Breast epithelium (tissue), 4 donors: ENCODE results near the gene CYFIP2. TPM values are rescaled to one million over a fixed set of nuclear protein-coding genes. Genes with fewer than 3 reads are reported as not detected.

Source experiments
- DNase-seq, 2 donors: peaks; one replicate each; pipeline ENCODE4 v3.0.0-alpha.2; 2019; ENCODE audit warnings: low spot score in 2 of 2
- H3K27ac ChIP-seq, 2 donors: fragments of 200-600 bp; sonication (generic) in 1 of 2; one replicate each; pipeline ENCODE4 v1.5.1; 2016 to 2019; ENCODE audit warnings: mild to moderate bottlenecking in 1 of 2
- H3K27me3 ChIP-seq, 2 donors: fragments of 200-600 bp; sonication (generic) in 1 of 2; one replicate each; pipeline versions ENCODE4 v1.5.1 to v1.6.0; 2017 to 2019; ENCODE audit warnings: control low read depth in 1 of 2, mild to moderate bottlenecking in 1 of 2
- H3K36me3 ChIP-seq: fragments of 200-600 bp; one replicate; pipeline ENCODE4 v1.5.1; 2019
- H3K4me1 ChIP-seq, 2 donors: fragments of 200-600 bp; sonication (generic); one replicate each; pipeline ENCODE4 v1.5.1; 2016 to 2019; ENCODE audit warnings: control low read depth in 1 of 2
- H3K4me3 ChIP-seq, 3 donors: fragments of 200-600 bp; sonication (generic); 1 replicate in 2 of 3; 2 replicates in 1 of 3; pipeline ENCODE4 v1.5.1; 2016 to 2019; ENCODE audit warnings: mild to moderate bottlenecking in 3 of 3, moderate library complexity in 2 of 3
- H3K9me3 ChIP-seq, 2 donors: fragments of 200-600 bp; sonication (generic) in 1 of 2; one replicate each; pipeline ENCODE4 v1.5.1; 2016 to 2019; ENCODE audit warnings: control low read depth in 1 of 2
- POLR2A ChIP-seq: fragments of 450-650 bp; IDR thresholded peaks from one replicate; pipeline ENCODE4 v1.6.1; 2016; ENCODE audit warnings: antibody characterized with exemption, mild to moderate bottlenecking, moderate library complexity
- POLR2AphosphoS5 ChIP-seq, 3 donors: sonication (generic); formaldehyde crosslinking; IDR thresholded peaks; one replicate each; pipeline ENCODE4 v1.6.1; 2017; ENCODE audit warnings: antibody characterized with exemption in 3 of 3
- intact Hi-C: fragments of 100-400 bp; cut with DNase I; formaldehyde crosslinking; loops from one replicate; pipeline ENCODE4 v1.15.1; 2023; ENCODE audit warnings: low total_unique reads
- total RNA-seq, 3 donors: library from RNA; depleted of rRNA; stranded (reverse); fragments of >200 nt; gene quantifications; one replicate each; pipeline ENCODE4 v1.1.0, GENCODE V29; 2016
- TF ChIP-seq, protein P1 (sequence below), 3 donors: fragments of 450-650 bp; IDR thresholded peaks; one replicate each; pipeline ENCODE4 v1.5.1; 2016 to 2017; ENCODE audit warnings: antibody characterized with exemption in 3 of 3, mild to moderate bottlenecking in 3 of 3, moderate library complexity in 3 of 3

CYFIP2 gene
- total RNA-seq, 3 donors from 2014 or later, result 6.2 to 15.5 (median 12.1) TPM

DNA sequence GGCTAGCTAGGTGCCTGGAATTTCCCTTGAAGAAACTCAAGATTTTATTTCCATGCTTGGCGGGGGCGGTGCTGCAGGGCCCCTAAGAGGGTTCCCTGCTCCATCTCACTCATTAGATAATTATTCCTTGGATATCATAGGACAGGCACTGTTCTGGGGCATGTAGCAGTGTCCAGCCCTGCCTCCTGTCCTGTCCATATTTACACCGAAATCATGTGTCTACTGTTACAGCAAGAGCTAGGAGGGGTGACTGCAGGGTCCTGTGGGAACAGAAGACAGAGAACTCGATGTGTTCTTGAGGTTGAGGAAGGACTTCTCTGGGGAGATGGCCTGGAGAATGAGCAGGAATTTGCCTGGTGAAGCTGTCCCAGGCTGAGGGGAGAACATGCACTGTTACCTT lies 96.6 kb downstream of the CYFIP2 start:
- intact Hi-C loops, result no loop called here
- no peak for DNase-seq
- H3K9me3 ChIP-seq, result no peaks in the 10 kb centered on the region

DNA sequence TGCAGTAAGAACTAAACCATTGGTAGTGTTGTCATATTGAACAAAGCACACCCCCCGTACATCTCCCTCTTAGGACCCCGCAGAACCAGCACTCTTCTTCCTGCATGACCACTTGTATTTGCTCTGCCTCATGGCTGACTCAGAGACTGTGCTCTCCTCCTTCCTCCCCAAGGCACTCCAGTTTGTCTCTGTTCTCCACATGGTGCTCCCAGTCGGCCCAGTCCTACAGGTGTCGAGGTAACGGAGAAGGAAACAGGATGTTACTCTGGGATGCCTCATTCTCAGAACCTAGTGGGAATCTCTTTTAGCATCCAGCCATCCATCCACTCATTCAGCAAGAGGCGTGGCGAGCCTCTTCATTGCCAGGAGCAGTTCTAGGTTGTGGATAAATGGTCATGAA lies 97.1 kb downstream of the CYFIP2 start:
- no peak for DNase-seq
- Histone ChIP-seq H3K27me3 (no peaks in the 10 kb centered on the region), H3K9me3 (no peaks in the 10 kb centered on the region), H3K4me1 (no peaks in the 10 kb centered on the region), H3K4me3 (no peak overlapping the region), H3K27ac (no peak overlapping the region), H3K36me3 (no peaks in the 10 kb centered on the region)
- TF ChIP-seq, protein P1, sequence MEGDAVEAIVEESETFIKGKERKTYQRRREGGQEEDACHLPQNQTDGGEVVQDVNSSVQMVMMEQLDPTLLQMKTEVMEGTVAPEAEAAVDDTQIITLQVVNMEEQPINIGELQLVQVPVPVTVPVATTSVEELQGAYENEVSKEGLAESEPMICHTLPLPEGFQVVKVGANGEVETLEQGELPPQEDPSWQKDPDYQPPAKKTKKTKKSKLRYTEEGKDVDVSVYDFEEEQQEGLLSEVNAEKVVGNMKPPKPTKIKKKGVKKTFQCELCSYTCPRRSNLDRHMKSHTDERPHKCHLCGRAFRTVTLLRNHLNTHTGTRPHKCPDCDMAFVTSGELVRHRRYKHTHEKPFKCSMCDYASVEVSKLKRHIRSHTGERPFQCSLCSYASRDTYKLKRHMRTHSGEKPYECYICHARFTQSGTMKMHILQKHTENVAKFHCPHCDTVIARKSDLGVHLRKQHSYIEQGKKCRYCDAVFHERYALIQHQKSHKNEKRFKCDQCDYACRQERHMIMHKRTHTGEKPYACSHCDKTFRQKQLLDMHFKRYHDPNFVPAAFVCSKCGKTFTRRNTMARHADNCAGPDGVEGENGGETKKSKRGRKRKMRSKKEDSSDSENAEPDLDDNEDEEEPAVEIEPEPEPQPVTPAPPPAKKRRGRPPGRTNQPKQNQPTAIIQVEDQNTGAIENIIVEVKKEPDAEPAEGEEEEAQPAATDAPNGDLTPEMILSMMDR (IDR thresholded peaks at IDR 0.05), result no peak
- TF ChIP-seq POLR2AphosphoS5 (IDR thresholded peaks at IDR 0.05) (no peak), POLR2A (no peak)
- intact Hi-C loops, result no loop called here

More for the DNA sequence above, 96.6 kb downstream of the CYFIP2 start:
- no peaks in the 10 kb centered on the region for H3K36me3 ChIP-seq
- no peaks in the 10 kb centered on the region for H3K4me1 ChIP-seq
- no peaks in the 10 kb centered on the region for H3K27me3 ChIP-seq
- no peak overlapping the region for H3K27ac ChIP-seq
- H3K4me3 ChIP-seq, result no peak overlapping the region
- no peak for TF ChIP-seq POLR2A
- TF ChIP-seq POLR2AphosphoS5 (IDR thresholded peaks at IDR 0.05), result no peak
- TF ChIP-seq, protein P1 (IDR thresholded peaks at IDR 0.05), result no peak

DNA sequence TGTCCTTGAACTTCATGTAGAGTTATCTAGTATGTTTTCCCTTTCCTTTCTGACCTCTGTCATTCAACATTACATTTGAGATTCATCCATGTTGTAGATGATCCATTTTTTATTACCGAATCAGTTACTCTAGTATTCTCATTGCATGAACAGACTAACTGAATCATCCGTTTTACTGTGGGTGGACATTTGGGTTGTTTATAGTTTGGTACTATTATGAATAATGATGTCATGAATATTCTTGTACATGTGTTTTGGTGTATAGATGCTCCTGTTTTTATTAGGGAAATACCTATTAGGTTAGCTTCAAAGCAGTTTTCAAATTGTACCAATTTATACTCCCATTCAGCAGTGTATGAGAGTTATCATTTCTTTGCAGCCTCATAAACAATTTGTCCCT lies 99.8 kb downstream of the CYFIP2 start:
- no peak overlapping the region for H3K4me3 ChIP-seq
- TF ChIP-seq, protein P1 (IDR thresholded peaks at IDR 0.05), result no peak
- TF ChIP-seq POLR2AphosphoS5 (IDR thresholded peaks at IDR 0.05) (no peak), POLR2A (no peak)
- no peak for DNase-seq
- H3K9me3 ChIP-seq, result no peaks in the 10 kb centered on the region
- intact Hi-C loops, result no loop called here
- H3K36me3 ChIP-seq, result no peaks in the 10 kb centered on the region
- no peaks in the 10 kb centered on the region for H3K4me1 ChIP-seq
- no peaks in the 10 kb centered on the region for H3K27me3 ChIP-seq
- no peak overlapping the region for H3K27ac ChIP-seq

DNA sequence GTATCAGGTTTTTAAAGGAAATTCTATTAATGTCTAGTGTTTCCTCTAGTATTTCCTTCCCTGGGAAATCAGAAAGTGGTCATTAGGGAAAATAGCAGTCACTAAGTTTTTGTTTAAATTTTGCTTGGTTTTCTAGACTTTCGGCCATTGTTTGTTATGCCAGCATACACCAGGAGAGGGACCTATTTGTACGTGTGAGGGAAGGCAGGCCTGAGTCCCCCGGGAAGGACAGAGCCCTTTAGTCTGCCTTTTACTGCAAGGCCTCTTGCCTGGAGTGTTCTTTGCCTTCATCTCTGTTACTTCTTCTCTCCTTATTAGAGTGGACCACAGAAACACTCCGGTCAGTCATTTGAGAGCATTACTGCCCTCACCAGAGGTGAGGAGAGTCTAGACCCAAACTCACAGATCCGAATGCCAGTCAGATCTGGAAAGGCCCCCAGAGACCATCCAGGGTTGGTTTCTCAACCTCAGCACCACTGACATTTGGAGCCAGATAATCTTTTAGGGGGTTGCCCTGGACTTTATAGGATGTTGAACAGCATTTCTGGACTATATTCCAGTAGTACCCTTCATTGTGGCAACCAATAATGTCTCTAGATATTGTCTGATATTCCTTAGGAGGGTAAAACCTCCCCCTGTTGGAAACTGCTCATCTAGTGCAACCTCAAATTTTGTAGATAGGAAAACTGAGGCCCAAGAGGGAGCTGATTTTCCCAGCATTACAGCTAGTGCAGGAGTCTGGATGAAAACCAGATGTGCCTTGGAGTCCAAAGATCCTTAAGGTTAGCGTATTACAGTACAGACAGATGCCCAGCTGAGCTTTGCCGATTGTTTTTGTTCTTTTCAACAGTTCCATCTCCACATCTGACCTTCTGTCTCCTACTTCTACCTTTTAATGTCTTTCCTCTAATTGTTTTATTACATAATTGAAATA lies 101.1 kb downstream of the CYFIP2 start:
- H3K4me1 ChIP-seq, result no peaks in the 10 kb centered on the region
- H3K27me3 ChIP-seq, result no peaks in the 10 kb centered on the region
- no peak overlapping the region for H3K27ac ChIP-seq
- no peak for DNase-seq
- no peaks in the 10 kb centered on the region for H3K36me3 ChIP-seq
- intact Hi-C loops, result no loop called here
- H3K9me3 ChIP-seq, result no peaks in the 10 kb centered on the region
- H3K4me3 ChIP-seq, result no peak overlapping the region
- no peak for TF ChIP-seq POLR2A
- TF ChIP-seq, protein P1 (IDR thresholded peaks at IDR 0.05), result no peak

DNA sequence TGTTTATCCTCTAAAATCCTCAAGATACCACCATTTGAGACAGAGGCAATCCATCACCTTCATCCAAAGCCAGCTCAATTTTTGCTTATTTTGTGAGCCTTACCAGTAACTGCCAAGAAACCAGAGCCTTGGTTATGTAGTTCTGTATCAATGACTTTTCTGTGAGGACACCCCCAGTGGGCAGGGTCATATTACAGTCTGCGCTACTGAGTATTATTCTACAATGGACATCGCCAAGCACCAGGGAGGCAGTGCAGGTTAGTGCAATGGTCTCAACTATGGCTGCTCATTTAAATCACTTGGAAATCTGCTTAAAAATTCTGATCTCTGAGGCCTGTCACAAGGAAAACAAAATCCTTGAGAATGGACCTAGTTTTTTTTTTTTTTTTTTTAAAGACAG lies 103.6 kb downstream of the CYFIP2 start:
- TF ChIP-seq, protein P1 (IDR thresholded peaks at IDR 0.05), result no peak
- TF ChIP-seq POLR2AphosphoS5 (IDR thresholded peaks at IDR 0.05), result no peak
- no peak for TF ChIP-seq POLR2A
- H3K4me3 ChIP-seq, result no peak overlapping the region
- H3K4me1 ChIP-seq, result no peaks in the 10 kb centered on the region
- no peak overlapping the region for H3K27ac ChIP-seq
- H3K9me3 ChIP-seq, result no peaks in the 10 kb centered on the region
- H3K27me3 ChIP-seq, result no peaks in the 10 kb centered on the region
- intact Hi-C loops, result no loop called here
- H3K36me3 ChIP-seq, result no peaks in the 10 kb centered on the region
- no peak for DNase-seq
